Lung microvascular endothelial cell (primary cell): ENCODE measurements around the gene KIF26B. TPM values are rescaled to one million over a fixed set of nuclear protein-coding genes. Genes with fewer than 3 reads are reported as not detected.
A peak's percentile ranks its signal among the peaks of the same experiment; 100 is the strongest.

Source experiments
- DNase-seq, 2 donors: peaks; one replicate each; pipeline versions ENCODE4 v3.0.0 to v3.0.0-alpha.2; 2010; ENCODE audit warnings: low read depth in 2 of 2
- total RNA-seq: library from RNA; depleted of rRNA; stranded (reverse); fragments of >200 nt; gene quantifications from 2 replicates; pipeline ENCODE4 v1.2.1, GENCODE V29; 2014

Gene KIF26B
- total RNA-seq, 1 donor from 2014 or later, result 1.4 TPM

- no peak for DNase-seq
Measured at GRCh38 chr1:245132771-245133170, 22.0 kb upstream of the KIF26B start.

- no peak for DNase-seq
Measured at GRCh38 chr1:245133995-245134715, 20.6 kb upstream of the KIF26B start.

GRCh38 chr1:245142171-245142798 lies 12.5 kb upstream of the KIF26B start:
- no peak for DNase-seq

GRCh38 chr1:245142976-245143375 lies 11.8 kb upstream of the KIF26B start:
- no peak for DNase-seq

- DNase-seq, result no peak
Measured at GRCh38 chr1:245143849-245144248, 10.9 kb upstream of the KIF26B start.

DNA sequence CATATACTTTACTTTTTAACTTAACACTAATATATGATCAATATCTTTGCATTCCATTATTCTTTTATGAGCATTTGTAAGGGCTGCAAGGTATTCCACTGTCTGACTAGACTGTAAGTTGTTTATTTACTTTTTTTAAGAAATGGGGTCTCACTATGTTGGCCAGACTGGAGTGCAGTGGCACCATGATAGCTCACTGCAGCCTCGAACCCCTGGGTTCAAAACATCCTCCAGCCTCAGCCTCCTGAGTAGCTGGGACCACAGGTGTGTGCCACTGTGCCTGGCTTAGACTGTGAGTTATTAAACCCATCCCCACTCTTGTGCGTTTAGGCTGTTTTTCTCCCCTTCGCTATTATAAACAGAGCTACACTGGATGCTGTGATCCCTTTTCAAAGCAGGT lies 6.7 kb upstream of the KIF26B start:
- DNase-seq, result no peak

- DNase-seq, result no peak
Measured at GRCh38 chr1:245148861-245149260, 5.9 kb upstream of the KIF26B start.

- DNase-seq, result peak; percentile 83
Measured at GRCh38 chr1:245153081-245153551, 1.7 kb upstream of the KIF26B start.

DNA sequence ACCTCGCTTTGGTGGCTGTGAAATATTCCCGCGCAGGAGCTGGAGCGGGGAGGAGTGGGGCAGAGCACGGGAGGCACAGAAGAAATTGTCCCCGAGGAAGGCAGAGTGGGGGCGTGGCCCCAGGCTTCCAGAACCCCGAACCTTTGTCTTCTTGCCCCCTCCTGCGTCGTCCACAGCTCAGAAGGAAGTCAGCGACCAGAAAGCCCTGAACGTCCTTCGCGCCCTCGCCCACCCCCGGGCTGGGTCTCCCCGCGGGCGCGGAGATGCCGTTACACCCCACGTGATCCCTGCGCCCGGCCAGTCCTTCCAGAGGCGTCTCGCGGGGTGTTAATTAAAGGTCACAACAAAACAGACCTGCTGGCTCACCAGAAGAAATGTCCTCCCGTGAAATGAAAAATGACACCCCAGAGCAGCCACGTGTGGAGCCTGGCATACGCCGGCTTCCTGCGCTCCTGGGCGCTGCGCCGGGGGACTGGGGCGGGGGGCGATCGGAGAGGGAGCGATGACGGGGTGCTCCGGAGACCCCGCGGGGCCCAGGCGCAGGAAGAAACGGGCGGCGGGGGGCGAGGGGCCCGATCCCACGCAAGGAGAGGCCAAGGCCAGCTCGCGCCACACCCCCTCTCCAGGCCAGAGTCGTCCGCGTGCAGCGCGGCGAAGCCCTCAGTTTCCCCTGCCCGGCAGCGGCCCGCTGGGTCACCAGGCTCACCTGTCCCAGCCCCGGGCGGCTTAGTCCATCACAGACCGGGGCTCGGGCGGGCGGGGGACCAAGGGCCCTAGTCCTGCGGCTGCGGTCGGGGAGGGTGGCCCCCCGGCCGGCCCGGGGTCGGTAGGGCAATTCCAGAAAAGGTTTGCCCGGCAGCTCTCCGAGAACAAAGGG lies 995 bp upstream of the KIF26B start:
- DNase-seq, result peak; percentile 31 to 36

- DNase-seq, result peak; percentile 36 to 46
Measured at GRCh38 chr1:245155272-245156040, 671 bp downstream of the KIF26B start.

DNA sequence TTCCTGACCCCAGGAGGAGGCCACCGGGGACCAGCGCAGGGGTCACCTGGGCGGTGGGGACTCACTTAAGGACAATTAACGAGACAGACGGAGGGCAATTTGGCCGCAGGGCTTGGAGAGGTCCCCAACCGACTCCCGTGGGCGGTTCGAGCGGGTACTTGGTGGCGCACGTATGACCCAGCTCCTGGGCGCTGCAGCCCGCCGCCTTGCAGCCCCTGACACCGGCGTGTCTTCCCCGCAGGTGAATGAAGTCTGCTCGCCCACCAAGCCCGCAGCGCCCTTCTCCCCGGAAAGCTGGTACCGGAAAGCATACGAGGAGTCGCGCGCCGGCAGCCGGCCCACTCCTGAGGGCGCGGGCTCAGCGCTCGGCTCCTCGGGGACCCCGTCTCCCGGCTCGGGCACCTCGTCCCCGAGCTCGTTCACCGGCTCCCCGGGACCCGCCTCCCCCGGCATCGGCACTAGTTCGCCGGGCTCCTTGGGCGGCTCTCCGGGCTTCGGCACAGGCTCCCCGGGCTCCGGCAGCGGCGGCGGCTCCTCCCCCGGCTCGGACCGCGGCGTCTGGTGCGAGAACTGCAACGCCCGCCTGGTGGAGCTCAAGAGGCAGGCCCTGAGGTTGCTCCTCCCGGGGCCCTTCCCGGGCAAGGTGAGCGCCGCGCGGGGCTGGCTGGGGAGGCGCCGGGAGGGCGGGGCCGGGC lies 1.4 kb downstream of the KIF26B start:
- DNase-seq, result peak; percentile 79 to 84

DNA sequence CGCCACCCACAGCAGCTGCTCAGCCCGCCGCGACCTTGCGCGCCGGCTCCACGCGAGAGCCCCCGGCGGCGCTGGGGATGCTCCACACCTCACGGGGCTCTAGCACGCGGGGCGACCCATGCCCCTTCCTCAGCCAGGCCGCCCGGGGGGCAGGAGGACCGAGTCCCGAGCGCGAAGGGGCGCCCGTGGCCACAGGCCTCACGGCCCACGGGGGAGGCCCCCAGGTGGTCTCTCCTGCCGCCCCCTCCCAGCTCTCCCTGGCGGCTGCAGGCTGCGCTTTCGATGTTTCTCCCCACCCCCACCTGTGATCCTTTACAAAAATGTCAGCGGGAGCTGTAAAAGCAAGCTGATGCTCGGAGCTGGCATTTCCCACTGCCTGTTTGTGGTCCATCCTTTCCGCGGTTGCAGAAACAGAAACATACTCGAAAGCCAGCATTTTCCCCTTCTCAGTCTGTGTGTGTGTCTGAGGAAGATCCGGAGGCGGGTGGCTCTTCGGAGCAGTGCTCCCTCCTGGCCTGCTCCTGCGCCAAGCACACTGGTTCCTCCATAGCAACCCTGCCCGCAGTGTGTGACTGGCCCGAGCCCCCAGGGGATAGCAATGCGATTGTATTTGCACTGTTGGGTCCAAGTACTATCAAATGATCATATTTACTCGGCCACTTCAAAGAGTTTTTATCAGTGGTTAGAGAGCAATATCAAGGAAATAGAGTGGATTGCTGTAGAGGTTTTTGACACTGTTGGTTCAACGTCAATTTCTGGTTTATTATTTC lies 2.1 kb downstream of the KIF26B start:
- peak; percentile 5 to 29 for DNase-seq

DNA sequence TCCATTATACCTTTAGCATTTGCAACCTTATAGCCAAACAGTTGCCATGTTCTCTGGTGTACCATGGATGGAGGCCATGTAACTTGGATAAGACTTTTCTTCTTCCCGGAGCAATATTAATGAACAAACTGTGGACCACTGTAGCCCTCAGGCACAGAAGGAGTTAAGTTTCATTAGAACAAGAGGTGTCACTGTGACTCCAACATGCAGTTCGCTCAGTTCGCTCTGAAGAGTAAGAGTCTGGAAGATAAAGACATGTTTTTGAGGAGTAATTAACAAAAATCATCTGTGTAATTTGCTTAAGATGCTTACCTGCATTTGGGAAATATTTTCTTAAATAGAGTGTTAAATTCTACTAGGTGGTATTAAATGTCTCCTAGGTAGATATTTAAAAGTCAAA lies 4.1 kb downstream of the KIF26B start:
- DNase-seq, result no peak

GRCh38 chr1:245160288-245160687 lies 5.5 kb downstream of the KIF26B start:
- DNase-seq, result peak in 1 of 2 donors; percentile 48

DNA sequence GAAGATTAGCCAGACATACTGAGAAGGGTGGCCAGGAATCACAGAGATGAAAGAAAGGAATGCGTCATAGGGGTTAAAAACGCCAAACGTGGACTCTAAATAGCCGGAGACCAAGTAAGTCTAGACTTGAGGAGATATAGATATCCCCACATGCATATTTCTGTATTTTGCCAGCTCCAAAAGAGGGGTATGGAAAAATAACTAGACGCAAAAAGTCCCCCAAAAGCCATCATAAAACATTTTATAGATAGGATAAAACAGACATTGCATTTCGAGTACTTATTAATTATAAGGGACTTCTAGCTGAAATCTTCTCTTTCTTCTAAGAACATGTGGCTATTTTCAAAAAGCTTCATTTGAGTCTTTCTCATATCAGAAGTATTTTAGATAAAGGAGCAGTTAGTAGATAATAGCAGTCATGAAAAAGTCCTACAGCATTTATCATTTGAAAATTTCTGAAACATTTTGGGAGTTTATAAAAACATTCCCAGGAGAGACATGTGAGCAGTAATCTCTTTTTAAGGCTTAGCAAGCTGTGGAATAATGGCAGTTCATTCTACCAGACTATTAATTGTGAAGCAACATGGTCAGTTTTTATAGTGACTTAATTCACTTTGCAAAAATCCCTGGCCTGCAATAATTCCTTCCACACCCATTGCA lies 6.1 kb downstream of the KIF26B start:
- no peak for DNase-seq

DNA sequence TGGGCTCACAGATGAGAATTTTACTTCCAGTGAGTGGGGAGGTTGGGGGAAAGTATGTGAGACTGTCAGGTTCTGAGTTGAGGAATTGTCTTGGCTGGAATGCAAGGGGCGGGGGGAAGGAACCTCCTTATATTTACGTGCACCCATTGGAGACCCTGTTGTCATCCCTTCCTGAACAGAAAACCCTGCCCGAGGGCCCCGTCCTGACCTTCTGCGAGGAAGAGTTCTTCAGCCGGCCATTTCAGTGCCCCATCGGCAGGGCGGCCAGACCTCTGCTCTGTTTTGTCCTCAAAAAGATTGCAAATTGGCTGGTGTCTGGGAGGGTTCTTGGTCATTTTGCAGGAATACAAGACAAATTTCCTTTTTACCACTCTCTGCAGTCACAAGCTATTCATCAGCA lies 7.1 kb downstream of the KIF26B start:
- DNase-seq, result no peak

- DNase-seq, result peak; percentile 7 to 50
Measured at GRCh38 chr1:245166471-245166885, 11.7 kb downstream of the KIF26B start.

DNA sequence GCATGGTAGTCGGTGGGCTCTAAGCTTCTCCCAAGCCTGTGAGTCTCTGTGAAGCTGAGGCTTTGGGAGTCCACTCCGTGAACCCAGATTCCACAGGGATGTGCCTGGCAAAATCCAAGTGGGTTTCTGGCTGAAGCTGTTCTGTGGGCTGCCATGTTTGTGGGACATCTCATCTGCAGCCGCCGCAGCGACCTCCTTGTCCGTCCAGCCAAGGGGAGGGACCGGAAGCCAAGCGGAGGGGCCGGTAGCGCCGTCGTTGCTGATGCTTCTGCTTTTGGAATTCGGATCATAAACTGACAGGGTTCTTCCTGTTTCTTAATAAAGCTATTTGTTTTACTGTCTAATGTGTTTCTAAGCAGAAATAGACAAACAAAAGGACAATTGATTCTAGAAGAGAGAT lies 13.3 kb downstream of the KIF26B start:
- DNase-seq, result peak; percentile 28 to 39

DNA sequence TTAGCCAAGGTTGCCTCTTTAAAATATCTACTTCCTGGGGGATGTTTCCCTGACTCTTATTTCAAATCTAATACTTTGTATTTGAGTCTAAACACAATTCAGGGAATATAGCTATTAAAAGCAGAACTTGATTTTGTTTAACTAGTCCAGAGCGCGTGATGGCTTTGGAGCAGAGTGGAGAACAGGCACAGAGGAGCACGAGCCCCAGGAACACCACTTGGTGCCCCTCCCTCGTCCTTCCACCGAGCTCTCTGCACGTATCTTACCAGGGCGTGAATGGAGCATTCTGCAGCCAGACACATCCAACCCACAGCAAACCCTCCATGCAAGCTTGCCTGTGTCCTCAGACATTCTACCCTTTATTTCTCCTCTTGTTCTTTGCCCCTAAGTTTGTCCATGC lies 14.1 kb downstream of the KIF26B start:
- DNase-seq, result no peak
